GM18951 (cell line): ENCODE results near the gene GPRIN3.
"Not testable (repeated sequence)": the region's sequence is repeated elsewhere in the genome, so short reads cannot be mapped to it uniquely, and the experiment has no call there.

ENCODE experiments used
- POLR2A ChIP-seq: IDR thresholded peaks from 4 replicates; pipeline ENCODE4 v1.6.1; 2011; ENCODE audit warnings: mild to moderate bottlenecking; ENCODE audit not compliant: insufficient read length, insufficient read depth; ENCODE audit errors: extremely low read depth
- in situ Hi-C: fragments of 300-500 bp; cut with MboI; formaldehyde crosslinking; loops from one replicate; pipeline ENCODE4 v1.12.0; 2022; ENCODE audit warnings: low sequenced_read_pairs, mixed read lengths, inconsistent platforms; ENCODE audit not compliant: unreplicated experiment

GPRIN3 gene

DNA sequence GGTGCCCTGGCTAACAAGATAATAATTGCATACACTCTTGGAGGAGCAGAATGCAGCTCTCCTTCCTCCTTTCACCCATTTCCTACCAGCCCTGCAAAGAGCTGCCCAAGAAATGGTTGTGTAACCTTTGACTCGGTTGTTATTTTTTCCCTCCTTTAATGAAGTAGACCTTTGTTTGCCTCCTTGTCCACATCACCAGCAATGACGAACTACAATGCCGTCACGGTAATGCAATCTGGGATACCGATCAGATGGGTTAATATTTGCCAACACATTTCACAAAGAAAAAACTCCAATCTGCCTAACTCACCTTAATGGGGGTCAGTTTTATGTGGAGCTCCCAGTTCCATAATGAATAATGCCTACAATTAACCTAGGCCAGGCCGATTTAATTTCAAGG lies 32.0 kb downstream of the GPRIN3 start:
- in situ Hi-C loops = no loop called here
- no peak for TF ChIP-seq POLR2A

DNA sequence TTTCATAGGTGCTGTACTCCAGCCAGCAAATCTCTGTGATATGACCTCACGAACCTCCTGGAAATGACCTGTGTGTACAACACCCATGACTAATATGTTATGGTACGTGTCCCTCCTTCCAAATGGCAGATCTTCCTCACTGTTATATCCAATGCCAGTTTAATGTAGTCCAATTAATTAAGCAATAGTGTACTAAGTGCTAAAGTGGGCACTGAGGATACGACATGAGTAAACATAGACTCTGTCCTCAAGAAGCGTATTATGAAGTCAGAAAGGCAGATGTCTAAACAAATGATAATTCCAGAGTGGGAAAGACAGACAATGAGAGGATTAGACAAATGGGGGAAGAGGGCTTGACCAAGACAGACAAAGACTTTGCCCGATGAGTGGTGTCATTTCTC lies 33.9 kb downstream of the GPRIN3 start:
- TF ChIP-seq POLR2A = no peak
- in situ Hi-C loops = no loop called here

DNA sequence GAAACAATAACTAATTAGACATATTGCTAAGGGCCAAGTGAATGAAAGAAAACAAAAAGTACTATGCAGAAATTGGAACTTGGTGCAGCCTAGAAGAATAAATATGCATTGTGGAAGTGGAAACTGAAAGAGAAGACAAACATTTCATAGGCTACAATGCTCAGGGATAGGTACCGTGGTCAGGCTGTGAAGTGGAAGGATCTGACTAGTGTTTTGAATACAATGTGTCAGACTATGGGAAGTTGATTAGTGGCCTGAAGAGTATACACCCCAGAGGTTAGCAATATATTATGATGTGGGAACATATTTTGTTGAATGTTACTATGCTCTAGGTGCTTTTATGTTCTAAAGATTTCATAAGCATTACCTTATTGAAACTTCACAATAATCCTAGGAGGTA lies 36.8 kb downstream of the GPRIN3 start:
- no peak for TF ChIP-seq POLR2A
- in situ Hi-C loops = no loop called here

DNA sequence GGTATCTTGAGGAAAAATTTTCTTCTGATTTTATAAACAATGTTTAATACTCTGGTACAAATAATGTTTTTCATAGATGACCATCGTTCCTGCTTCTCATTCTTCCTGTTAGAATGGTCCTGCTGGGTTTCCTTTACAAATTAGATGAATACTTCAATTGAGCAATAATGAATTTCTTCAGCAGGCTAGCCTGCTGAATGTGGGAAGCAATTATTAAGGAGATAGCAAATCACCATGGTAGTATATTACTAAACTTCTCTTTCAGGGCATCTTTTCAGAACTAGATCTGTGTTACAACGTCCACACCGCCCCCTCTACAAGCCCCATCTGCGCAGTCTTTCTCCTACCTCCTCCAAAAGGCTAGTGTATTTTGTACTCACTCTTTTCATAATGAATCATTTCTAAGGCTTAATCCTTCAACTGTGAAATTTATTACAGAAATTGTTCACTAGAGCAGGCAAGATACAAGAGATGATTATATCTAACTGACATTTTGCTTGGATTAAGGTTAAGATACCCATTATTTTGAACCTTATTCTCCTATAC lies 38.4 kb downstream of the GPRIN3 start:
- in situ Hi-C loops = no loop called here
- no peak for TF ChIP-seq POLR2A

DNA sequence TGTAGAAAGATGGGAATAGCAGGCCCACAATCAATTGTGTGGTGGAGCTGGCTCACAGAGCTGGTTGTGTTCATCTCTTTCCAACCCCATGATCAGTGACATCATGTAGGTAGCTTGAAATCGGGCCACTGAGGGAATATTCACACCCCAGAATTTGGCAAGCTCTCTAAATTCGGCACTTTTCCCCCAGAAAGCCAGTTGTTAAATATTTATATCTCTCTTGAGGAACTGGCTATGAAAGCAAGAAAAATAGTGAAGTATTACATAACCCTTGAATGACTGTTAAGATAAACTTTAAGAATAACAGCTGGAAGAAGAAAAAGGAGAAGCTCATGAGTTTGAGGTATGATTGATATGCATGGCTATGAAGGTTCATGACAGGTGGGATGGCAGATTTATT lies 38.9 kb downstream of the GPRIN3 start:
- in situ Hi-C loops = no loop called here

DNA sequence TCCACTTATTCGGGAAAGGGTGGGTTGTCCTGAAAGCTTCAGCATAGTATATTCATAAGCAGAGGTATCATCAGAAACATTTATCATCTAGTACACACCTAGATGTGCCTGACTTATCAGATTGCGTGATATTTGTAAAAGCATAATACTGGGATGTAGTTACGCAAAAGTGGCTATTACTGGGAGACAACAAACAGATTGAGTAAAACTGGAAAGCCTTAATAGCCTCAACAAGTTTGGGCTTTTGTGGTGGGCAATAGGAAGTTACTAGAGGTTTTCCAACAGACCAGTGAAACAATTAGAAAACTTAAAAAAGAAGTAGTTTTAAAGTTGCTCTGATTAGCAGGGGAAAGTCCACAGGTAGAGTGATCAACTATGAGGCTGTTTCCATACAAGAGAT lies 39.8 kb downstream of the GPRIN3 start:
- TF ChIP-seq POLR2A = no peak

More for the DNA sequence above, 38.9 kb downstream of the GPRIN3 start:
- TF ChIP-seq POLR2A = no peak

DNA sequence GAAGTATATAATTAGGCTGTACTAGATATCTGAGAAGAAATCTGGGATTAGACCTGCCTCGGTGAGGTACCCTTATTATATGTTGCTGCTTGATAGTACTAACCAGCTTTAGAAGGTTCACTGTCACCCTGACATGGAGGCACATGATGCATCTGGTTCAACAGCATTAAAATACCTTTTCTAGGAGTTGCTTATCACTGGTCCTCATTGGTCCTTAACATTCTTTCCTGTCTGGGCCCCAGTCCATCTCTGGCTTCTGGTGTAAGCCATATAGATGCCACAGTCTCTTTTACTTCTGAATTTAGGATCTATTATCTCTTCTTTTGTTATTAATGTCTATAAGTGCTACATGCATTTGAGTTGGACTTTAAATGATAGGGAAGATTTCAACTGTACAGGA lies 40.2 kb downstream of the GPRIN3 start:
- TF ChIP-seq POLR2A = no peak
- in situ Hi-C loops = no loop called here

More for the DNA sequence above, 39.8 kb downstream of the GPRIN3 start:
- in situ Hi-C loops = no loop called here

DNA sequence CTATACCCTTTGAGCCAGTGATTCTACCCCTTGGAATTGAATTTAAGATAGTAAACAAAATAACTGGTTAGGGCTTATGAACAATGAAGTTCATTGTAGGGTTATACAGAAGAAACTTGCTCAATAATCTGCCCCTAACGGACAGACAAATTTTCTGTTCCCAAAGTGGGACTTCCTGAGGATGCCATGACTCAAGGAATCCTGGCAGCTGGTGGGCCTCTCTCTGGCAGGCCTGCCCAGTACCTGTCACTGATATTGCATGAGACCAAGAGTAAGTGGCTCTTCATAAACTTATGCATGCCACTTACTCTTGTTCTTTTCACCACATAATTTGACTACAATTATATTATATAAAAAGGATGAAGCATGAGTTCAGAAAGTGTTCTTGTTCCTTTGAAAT lies 41.5 kb downstream of the GPRIN3 start:
- no peak for TF ChIP-seq POLR2A
- in situ Hi-C loops = no loop called here

DNA sequence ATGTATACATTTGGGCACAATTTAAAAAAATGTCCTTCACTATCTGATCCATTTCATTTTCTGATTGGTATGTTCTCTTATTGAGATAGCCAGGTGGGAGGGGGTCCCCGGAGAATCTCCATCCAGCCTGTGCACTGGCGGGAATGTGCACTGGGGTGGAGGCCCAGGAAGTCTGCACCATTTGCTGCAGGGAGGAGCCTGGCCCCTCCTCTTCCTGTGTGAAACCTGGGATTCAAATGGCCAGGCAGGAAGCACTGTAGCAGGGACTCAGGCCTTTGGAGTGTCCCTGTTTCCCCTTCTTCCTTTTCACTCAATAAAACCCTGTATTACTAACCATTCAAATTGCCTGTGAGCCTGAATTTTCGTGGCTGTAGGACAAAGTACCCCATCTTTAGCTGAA lies 44.3 kb downstream of the GPRIN3 start:
- in situ Hi-C loops = no loop called here

DNA sequence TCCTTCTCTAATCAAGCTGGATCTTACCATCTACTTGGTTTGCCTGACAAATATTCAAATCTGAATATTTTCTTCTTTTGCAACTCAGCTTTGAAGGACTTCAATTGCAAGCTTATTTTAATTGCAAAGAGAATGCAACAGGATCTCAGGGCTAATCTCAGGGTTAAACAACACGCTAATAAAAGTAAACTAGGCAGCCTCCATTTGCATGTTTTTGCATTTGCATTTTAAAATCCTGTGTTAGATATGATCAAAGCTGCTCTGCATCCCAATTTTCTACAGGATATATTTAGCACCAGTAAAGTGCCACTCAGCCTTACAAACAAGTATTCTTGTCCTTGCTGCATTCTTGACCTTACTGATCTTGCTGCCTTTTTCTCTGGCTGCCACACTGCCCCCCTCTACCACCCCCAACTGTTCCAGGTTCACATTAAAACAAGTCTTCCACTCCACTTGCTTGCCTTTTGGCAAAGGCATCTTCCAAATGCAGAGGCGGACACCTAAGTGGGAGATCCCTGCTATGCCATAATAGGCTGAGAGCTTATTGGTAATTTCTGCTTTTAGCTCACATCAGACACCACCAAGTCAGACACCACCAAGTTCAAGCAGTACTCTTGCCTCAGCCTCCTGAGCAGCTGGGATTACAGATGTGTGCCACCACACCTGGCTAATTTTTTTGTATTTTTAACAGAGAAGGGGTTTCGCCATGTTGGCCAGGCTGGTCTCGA lies 48.1 kb downstream of the GPRIN3 start:
- TF ChIP-seq POLR2A = no peak
- in situ Hi-C loops = no loop called here

More for the DNA sequence above, 44.3 kb downstream of the GPRIN3 start:
- no peak for TF ChIP-seq POLR2A

DNA sequence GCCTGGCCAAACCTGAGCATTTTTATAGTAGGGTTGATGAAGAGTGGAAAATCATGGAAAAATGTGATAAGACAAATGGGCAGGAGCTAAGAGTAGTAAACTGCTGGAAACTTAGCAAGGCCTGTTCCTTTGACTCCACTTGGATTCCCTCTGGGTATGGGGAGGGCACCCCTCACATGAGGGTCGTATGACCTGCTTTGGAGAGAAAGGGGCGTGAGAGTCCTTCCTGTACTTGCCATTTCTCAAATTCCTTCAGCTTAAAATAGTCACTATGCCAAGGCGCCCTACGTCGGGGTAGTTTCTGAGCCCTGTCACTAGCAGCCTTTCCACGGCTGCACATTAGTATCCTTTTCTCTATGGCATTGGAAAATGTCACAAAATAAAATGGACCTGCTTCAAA lies 49.1 kb downstream of the GPRIN3 start:
- in situ Hi-C loops = no loop called here
- no peak for TF ChIP-seq POLR2A

DNA sequence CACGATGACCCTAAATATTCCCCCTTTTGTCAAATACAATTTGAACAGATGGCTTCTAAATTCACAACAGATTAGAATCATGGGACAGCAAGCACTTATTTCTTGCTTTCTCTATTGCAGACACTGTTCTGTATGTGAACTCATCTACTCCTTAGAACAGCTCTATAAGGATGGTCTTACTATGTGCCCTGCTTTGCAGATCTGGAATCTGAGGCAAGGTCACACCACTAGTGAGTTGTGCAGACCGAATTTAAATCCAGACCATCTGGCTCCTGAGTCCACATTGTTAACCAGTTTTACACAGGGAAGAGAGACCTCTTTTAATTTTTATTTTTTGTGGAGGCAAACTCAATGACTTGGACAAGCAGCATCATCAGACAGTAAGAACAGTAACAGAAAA lies 50.2 kb downstream of the GPRIN3 start:
- TF ChIP-seq POLR2A = no peak
- in situ Hi-C loops = no loop called here

DNA sequence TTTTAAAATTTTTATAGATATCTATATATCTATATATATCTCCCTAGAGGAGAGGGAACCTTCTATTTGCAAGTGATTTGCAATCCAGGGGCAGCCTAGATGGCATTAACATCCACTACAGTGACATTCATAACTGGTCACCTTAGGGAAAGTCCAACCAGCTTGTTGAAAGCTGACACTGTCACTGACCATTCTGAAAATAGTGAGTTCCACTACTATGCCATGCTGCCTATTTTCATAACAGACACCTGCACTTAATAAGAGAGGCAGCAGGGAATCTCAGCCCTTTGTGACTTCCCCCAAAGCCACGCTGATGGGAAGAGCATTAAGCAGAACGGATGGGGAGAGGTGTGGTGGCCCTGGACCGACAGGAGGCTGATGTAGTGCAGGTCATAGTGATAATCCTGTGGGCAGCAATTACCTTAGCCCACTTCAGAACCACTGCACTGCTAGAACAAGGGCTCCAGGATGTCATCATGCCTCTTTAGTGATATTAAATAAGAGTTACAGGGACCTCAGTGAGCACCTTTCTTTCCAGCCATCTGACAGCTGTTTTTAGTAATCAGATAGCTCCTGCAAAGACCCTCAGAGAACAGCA lies 51.3 kb downstream of the GPRIN3 start:
- in situ Hi-C loops = no loop called here
- no peak for TF ChIP-seq POLR2A

DNA sequence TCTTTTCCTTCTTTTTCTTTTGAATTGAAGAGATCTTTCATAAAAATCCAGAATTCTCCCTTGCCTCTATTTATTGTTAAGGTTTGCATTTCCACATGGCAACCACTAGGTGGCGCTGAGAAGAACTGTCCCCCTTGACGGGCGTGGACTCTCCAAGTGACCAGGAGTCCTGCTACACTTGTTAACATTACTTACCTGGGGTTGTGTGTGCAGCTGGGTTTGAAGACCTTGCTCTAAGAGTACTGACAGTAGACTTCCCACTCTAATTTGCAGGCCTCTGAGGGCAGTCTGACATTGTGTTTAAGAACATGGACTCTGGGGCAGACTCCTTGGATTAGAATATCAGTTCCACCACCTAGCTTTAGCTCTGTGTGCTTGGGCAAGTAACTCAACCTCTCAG lies 52.8 kb downstream of the GPRIN3 start:
- no peak for TF ChIP-seq POLR2A
- in situ Hi-C loops = no loop called here

DNA sequence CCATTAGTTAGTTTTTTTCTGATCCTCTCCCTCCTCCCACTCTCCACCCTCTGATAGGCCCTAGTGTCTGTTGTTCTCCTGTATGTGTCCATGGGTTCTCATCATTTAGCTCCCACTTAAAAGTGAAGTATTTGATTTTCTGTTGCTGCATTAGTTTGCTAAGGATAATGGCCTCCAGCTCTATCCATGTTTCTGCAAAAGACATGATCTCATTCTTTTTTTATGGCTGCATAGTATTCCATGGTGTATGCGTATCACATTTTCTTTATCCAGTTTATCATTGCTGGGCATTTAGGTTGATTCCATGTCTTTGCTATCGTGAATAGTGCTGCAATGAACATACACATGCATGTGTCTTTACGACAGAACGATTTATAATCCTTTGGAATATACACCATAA lies 53.3 kb downstream of the GPRIN3 start:
- in situ Hi-C loops = not testable (repeated sequence)
